Measurements from ENCODE around the gene KRT78.

KRT78 gene

DNA sequence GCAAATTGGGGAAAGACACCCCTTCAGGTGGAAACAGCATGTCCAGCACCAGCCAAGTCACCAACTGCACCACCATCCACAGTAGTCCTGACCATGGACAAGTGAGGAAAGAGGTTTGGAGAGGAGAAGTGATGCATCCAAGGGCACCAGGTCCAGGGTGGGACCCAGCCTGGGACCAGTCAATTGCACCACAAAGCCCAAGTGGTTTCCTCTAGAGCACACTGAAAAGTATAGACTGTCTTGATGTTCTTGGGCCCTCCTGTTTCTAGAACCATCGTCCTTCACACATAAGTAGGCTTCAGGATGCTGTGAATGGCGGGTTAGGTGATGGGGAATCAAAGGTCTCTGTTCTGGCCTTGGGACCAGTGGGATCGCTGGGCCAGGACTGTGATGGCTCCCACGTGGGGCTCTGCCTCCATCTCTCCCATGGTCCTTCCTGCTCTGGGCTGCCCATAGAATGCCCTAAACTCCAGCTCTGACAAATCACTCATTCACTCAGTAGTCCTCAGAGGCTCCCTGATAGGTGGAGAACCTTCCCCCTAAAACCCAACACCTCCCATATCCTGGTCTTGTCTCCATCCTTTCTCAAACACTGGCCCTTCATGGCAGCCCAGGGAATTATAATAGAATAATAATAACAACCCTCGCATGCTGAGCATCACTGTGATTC, 23.9 kb downstream of the KRT78 start:
- no peak for DNase-seq (ENCODE audit: low read depth)

- DNase-seq (ENCODE audit: low read depth) = no peak
These were observed 24.9 kb downstream of the KRT78 start for GRCh38 chr12:52823761-52824450.

- no peak for DNase-seq (ENCODE audit: low read depth)
These were observed 25.9 kb downstream of the KRT78 start for GRCh38 chr12:52822771-52823510.

GRCh38 chr12:52821826-52822660, 26.8 kb downstream of the KRT78 start:
- no peak for DNase-seq (ENCODE audit: low read depth)

DNA sequence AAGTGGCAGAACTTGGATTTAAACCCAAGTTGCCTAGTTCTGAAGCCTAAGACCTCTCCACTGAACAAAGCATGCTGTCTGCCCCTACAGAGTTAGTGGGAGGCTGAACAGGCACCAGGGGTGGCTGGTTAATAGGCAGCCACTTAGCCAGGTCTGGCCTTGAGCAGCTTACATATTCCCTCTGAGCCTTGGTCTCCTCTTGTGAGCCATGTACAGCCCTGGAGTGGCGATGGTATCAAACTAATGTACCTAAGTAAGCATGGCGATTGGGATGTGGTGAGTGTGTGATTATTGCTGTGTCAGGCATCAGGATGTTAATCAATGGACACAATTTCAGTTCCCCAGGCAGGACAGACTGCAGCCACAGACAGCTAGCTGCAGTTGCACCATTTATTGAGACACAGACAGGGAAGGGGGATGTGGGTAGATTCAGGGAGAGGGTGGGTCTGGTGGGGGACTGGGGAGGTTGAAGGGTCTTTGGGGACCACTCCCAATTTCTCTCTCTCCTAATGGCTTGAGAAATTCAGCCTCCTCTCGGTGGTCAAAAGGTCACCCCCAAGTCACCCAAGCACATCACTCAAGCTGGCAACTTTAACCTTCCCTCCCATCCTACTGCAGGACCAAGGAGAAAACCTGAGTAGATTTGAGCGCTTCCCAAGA, 27.6 kb downstream of the KRT78 start:
- DNase-seq (ENCODE audit: low read depth) = no peak

DNA sequence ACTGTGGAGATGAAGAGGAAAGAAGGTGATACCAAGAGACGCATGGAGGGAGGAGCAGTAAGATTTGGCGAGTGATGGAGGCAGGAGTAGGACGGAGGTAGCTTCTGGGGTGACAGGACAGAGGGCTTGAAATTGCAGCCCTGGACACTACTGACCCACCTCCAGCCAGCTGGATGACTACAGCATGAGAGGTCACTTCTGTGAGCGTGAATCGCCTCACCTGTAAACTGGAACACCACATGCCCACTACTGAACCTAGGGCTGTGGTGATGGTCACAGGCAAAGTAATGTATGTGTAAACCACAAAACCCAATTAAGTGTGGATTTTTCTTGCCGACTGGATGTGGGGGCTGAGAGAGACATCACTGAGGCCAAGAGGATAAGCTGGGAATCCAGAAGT, 28.3 kb downstream of the KRT78 start:
- DNase-seq (ENCODE audit: low read depth) = no peak

DNA sequence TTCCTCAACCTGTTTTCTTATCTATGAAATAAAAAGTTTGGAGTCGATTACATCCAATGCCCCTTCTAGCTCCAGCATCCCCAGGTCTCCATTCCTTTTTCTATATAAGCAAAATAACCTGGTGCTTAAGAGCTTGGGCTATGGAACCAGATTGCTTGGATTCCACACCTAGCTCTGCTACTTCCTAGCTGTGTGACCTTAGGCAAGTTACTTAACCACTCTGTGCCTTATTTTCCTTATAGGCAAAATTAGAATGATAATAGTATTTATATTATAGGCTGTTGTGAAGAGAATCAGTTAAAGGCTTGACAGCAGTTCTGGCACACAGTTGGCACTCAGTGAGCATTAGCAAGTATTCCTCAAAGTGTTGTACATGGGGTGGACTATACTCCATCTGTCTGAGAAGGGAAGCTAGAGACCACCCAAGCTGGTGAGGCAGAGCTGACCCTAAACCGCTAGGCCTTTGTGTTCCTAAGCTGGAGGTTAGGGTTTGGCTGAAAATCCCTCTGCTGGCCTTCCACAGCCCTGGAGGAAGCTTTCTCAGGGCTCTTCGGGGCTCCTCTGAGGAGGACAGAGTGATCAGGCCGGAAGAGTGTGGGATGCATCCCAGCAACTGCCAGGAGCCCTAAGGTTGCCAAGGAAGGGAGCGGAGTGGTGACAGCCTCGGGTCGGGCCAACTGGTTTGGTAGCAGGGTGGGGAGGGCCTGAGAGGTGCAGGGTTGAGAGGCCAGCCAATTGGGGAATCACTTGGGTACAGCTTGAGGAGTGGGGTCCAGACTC, 28.9 kb downstream of the KRT78 start:
- DNase-seq (ENCODE audit: low read depth) = no peak

GRCh38 chr12:52818887-52819420, 29.8 kb downstream of the KRT78 start:
- DNase-seq (ENCODE audit: low read depth) = no peak

- DNase-seq (ENCODE audit: low read depth) = no peak
These were observed 30.4 kb downstream of the KRT78 start for GRCh38 chr12:52818388-52818787.

GRCh38 chr12:52817699-52818238, 31.0 kb downstream of the KRT78 start:
- no peak for DNase-seq (ENCODE audit: low read depth)

- DNase-seq (ENCODE audit: low read depth) = no peak
These were observed 31.6 kb downstream of the KRT78 start for GRCh38 chr12:52817003-52817698.

- no peak for DNase-seq (ENCODE audit: low read depth)
These were observed 32.9 kb downstream of the KRT78 start for GRCh38 chr12:52815676-52816588.

- no peak for DNase-seq (ENCODE audit: low read depth)
These were observed 33.6 kb downstream of the KRT78 start for GRCh38 chr12:52815161-52815560.

GRCh38 chr12:52814710-52815155, 34.1 kb downstream of the KRT78 start:
- DNase-seq (ENCODE audit: low read depth) = no peak

DNA sequence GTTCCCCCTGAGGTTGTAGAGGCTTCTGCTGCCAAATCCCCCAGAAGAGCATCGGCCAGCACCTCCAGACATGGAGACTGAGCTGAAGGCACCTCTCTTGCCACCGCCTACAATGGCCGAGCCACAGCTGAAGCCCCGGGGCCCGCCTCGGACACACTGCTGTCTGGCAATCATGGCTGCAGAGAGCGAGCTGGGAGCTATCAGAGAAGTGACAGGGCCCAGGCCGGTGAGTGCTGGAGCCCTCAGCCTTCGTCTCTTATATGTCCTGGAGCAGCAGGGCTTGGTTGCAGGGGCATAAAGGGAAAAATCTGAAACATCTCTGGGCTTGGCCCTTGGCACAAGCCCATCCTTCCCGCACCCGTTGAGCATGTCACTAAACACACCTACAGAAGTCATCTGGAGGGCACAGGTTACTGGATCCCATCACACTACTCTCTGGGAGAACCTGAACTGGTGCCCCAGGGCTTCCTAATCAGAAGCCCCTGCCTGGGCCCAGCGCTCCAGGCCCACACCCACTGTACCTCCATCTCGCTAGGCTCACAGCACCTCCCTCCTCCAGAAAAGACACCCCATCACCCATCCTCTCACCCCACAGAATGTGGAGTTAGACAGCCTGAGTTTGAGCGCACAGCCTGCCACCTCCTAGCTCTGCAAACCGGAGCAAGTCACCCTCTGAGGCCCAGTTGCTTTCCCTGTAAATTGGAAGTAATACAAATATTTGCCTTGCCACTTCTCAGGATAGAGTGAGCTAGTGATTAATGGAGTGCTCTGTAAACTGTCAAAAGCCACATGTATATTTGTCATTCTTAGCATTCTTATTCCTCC, 34.7 kb downstream of the KRT78 start, which contains the start of gene KRT4:
Gene KRT4, minus strand, starts transcription at position 232 of the 825 bp plus-strand sequence. Its CDS starts 58 bp downstream, at position 174.
- no peak for DNase-seq (ENCODE audit: low read depth)

DNA sequence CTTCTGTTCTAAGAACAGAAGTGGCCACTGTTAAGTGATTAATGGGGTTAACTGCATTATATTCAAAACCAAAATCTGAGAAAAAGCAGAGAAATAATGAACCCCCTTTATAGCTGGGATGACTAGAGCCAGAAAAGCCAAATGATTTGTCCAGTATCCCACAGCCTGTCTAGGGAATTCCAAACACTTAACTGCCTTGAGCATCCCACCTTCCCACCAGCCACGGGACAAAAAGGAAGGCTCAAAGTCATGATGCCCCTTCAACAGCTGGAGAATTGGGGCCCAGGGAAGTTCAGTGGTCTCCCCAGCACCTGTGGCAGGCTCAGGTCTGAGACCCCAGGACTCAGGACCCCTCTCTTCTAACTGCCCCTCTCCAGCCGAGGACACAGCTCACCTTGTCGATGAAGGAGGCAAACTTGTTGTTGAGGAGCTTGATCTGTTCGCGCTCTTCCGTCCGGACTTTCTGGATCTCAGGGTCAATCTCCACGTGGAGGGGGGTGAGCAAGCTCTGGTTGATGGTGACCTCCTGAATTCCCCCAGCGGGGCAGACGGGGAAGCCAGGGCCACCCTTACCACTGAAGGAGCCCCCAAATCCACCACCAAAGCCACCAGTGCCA, 35.5 kb downstream of the KRT78 start:
- DNase-seq (ENCODE audit: low read depth) = no peak

GRCh38 chr12:52812749-52813148, 36.0 kb downstream of the KRT78 start:
- no peak for DNase-seq (ENCODE audit: low read depth)
